Lung (tissue), 12 donors: ENCODE data around the gene CNST. TPM values are rescaled to one million over a fixed set of nuclear protein-coding genes. Genes with fewer than 3 reads are reported as not detected.

Experiments used
- ATAC-seq: fragments of 200-7000 bp; cut with Tn5 transposase; one replicate; pipeline ENCODE4 v1.9.1; 2020; ENCODE audit warnings: moderate number of reproducible peaks; ENCODE audit not compliant: insufficient read depth, low FRiP score
- DNase-seq, 3 donors: peaks; one replicate each; pipeline ENCODE4 v3.0.0-alpha.2; 2013 to 2017
- H3K27ac ChIP-seq, 2 donors: one replicate each; pipeline ENCODE4 v1.5.1; 2013; ENCODE audit warnings: mild to moderate bottlenecking in 2 of 2, moderate library complexity in 2 of 2, control low read depth in 1 of 2, inconsistent platforms in 1 of 2, low read depth in 1 of 2, low read length in 1 of 2
- H3K27me3 ChIP-seq, 3 donors: one replicate each; pipeline ENCODE4 v1.5.1; 2013; ENCODE audit warnings: low read length in 2 of 3; ENCODE audit not compliant: control insufficient read depth in 3 of 3, insufficient read depth in 3 of 3
- H3K36me3 ChIP-seq, 4 donors: one replicate each; pipeline ENCODE4 v1.5.1; 2013; ENCODE audit warnings: low read length in 4 of 4, mild to moderate bottlenecking in 1 of 4, moderate library complexity in 1 of 4; ENCODE audit not compliant: control insufficient read depth in 4 of 4, insufficient read depth in 4 of 4
- H3K4me1 ChIP-seq, 5 donors: one replicate each; pipeline ENCODE4 v1.5.1; 2013; ENCODE audit warnings: low read length in 5 of 5, mild to moderate bottlenecking in 2 of 5, moderate library complexity in 1 of 5; ENCODE audit not compliant: control insufficient read depth in 5 of 5, insufficient read depth in 5 of 5
- H3K4me3 ChIP-seq: one replicate; pipeline ENCODE4 v1.5.1; 2013; ENCODE audit warnings: mild to moderate bottlenecking, control low read depth, moderate library complexity
- H3K9ac ChIP-seq, 2 donors: one replicate each; pipeline ENCODE4 v1.5.1; 2013; ENCODE audit warnings: low read length in 2 of 2, control low read depth in 1 of 2; ENCODE audit not compliant: insufficient read depth in 1 of 2
- H3K9me3 ChIP-seq, 4 donors: one replicate each; pipeline ENCODE4 v1.5.1; 2013; ENCODE audit warnings: low read length in 3 of 4, mild to moderate bottlenecking in 1 of 4, moderate library complexity in 1 of 4; ENCODE audit not compliant: control insufficient read depth in 4 of 4, insufficient read depth in 3 of 4
- CTCF ChIP-seq: IDR thresholded peaks from 2 replicates; pipeline ENCODE4 v1.5.1; 2012; ENCODE audit warnings: mild to moderate bottlenecking; ENCODE audit errors: control extremely low read depth, extremely low read depth
- WGBS, 2 donors: extraction: QIAGEN DNeasy Blood & Tissue Kit; methylation state at CpG; one replicate each; pipeline ENCODE4 v1.1.7; 2013; 5-methylcytosine and 5-hydroxymethylcytosine counted together
- polyA plus RNA-seq, 2 donors: library from polyadenylated mRNA; stranded (reverse); fragments of 200-250 nt; gene quantifications; one replicate each; pipeline ENCODE4 v1.2.1, GENCODE V29; 2013
- total RNA-seq, 2 donors: library from RNA; depleted of rRNA in 1 of 2; stranded (reverse); fragments of >200 nt in 1 of 2; gene quantifications; one replicate each; pipeline ENCODE4 v1.2.1, GENCODE V29; 2014 to 2021
- donor health status: control.
- donor health status: control.
- donor health status: Bipolar disorder and iron deficiency.
- donor health status: healthy.
- donor health status: DM: yes; HTN: yes; CAD: no.

CNST gene
- total and polyA plus RNA-seq, 4 donors: 6.1 to 37.3 (median 17.2) TPM

DNA sequence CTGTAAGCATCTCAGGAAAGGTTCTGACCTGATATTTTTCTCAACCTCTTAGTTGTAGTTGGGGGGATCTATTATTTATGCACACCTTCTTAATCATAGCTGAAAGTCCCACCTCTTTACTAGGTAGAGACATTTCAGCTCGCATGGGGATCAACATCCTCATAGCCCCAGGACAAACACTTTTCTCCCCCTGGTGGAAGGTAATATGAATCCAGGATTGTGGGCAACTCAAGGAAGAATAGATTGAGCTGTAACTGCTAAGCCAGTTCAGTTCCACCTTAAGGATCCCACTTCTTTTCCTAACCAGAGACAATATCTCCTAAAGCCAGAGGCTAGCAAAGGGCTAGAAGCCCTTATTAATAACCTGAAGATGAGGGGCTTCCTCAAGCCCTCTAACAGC, 33.7 kb upstream of the CNST start:
- H3K4me3 ChIP-seq: no peak overlapping the region
- H3K9me3 ChIP-seq: peaks cover 0 to 11% (median 3%) of the 10 kb centered on the region in 4 donors
- H3K4me1 ChIP-seq: peaks cover 0 to 8% (median 0%) of the 10 kb centered on the region in 5 donors
- no peaks in the 10 kb centered on the region for H3K27me3 ChIP-seq
- H3K36me3 ChIP-seq: no peaks in the 10 kb centered on the region
- TF ChIP-seq CTCF: no peak
- no peak overlapping the region for H3K9ac ChIP-seq
- no peak overlapping the region for H3K27ac ChIP-seq
- ATAC-seq (no peak), DNase-seq (no peak)
- 53 to 84% methylated on average over 1 of the region's 1 CpG for WGBS, 2 donors

GRCh38 chr1:246533371-246533905, 32.8 kb upstream of the CNST start:
- Histone ChIP-seq H3K4me1 (peaks cover 0 to 5% (median 0%) of the 10 kb centered on the region in 5 donors), H3K27ac (peak overlapping the region in 1 of 2 donors; percentile 64), H3K4me3 (no peak overlapping the region), H3K27me3 (no peaks in the 10 kb centered on the region), H3K9ac (no peak overlapping the region), H3K9me3 (peaks cover 0 to 11% (median 3%) of the 10 kb centered on the region in 4 donors), H3K36me3 (no peaks in the 10 kb centered on the region)
- DNase-seq: no peak
- 76 to 89% methylated on average over 2 of the region's 2 CpGs for WGBS, 2 donors
- ATAC-seq: no peak
- TF ChIP-seq CTCF: no peak

GRCh38 chr1:246534114-246534513, 32.1 kb upstream of the CNST start:
- Histone ChIP-seq H3K4me3 (no peak overlapping the region), H3K36me3 (no peaks in the 10 kb centered on the region), H3K9me3 (peaks cover 0 to 11% (median 3%) of the 10 kb centered on the region in 4 donors), H3K27ac (peak overlapping the region in 1 of 2 donors; percentile 64), H3K4me1 (peaks cover 0 to 5% (median 0%) of the 10 kb centered on the region in 5 donors), H3K9ac (no peak overlapping the region), H3K27me3 (no peaks in the 10 kb centered on the region)
- ATAC-seq: peak; percentile 73
- WGBS, 2 donors: 66 to 81% methylated on average over 1 of the region's 1 CpG
- DNase-seq: peak in 2 of 3 donors; percentile 27 to 46
- no peak for TF ChIP-seq CTCF

GRCh38 chr1:246537441-246537840, 28.8 kb upstream of the CNST start:
- no peaks in the 10 kb centered on the region for H3K27me3 ChIP-seq
- WGBS, 2 donors: 78 to 80% methylated on average over 7 of the region's 7 CpGs
- H3K9me3 ChIP-seq: no peaks in the 10 kb centered on the region
- H3K4me3 ChIP-seq: no peak overlapping the region
- TF ChIP-seq CTCF: no peak
- DNase-seq (no peak), ATAC-seq (no peak)
- H3K36me3 ChIP-seq: peaks cover 3 to 8% (median 5%) of the 10 kb centered on the region in 4 donors
- H3K4me1 ChIP-seq: peaks cover 0 to 5% (median 0%) of the 10 kb centered on the region in 5 donors
- no peak overlapping the region for H3K27ac ChIP-seq
- H3K9ac ChIP-seq: no peak overlapping the region
